ENCODE results near the gene NUMA1. TPM values are rescaled to one million over a fixed set of nuclear protein-coding genes. Genes with fewer than 3 reads are reported as not detected.

NUMA1 gene
- total and polyA plus RNA-seq, 2 of the 8 experiments (the other 6 are each of a cell fraction or from before 2014, with no cell fraction given), result 101 to 107 TPM

- Histone ChIP-seq H3K79me2 (ENCODE audit: control insufficient read depth in 1 of 2, insufficient read depth in 2 of 2, low read length in 2 of 2) (peaks cover 10 to 47% of the 10 kb centered on the region in 2 experiments; a peak in 3 of 4 replicates), H3K18ac (ENCODE audit: extremely low read depth, low read length) (no peak overlapping the region)
- CTCF ChIA-PET (ENCODE audit: partially characterized antibody), result interaction anchor here (1.0 to 25.0 kb wide), 4 partner anchors 12 to 59 kb away, joined by 3 to 423 read pairs (median 5); partner anchors contain the start of gene LAMTOR1
These were observed 43.7 kb downstream of the NUMA1 start for GRCh38 chr11:72036687-72037086.

More at GRCh38 chr11:72036687-72037086, 43.7 kb downstream of the NUMA1 start:
- Histone ChIP-seq H2BK15ac (ENCODE audit: low read length) (no peak overlapping the region), H3K56ac (replicated peaks; ENCODE audit: insufficient read length, low read depth, low read length) (no peak overlapping the region), H3K36me3 (ENCODE audit: control insufficient read depth in 2 of 4, insufficient read depth in 4 of 4, low read length in 3 of 4) (peaks cover 2 to 24% (median 7%) of the 10 kb centered on the region in 4 experiments; a peak in 5 of 8 replicates), H4K20me1 (replicated peaks in 1 of 2; ENCODE audit: control insufficient read depth in 1 of 2, insufficient read depth in 2 of 2, low read length in 2 of 2) (no peaks in the 10 kb centered on the region), H2BK120ac (replicated peaks; ENCODE audit: low read depth, low read length) (no peak overlapping the region), H3K9ac (replicated peaks in 1 of 4; ENCODE audit: extremely low read depth in 1 of 4, low read depth in 3 of 4, low read length in 3 of 4) (no peak overlapping the region), H4K8ac (ENCODE audit: extremely low read depth, insufficient read depth, low read length) (no peak overlapping the region), H3K23me2 (ENCODE audit: low read depth, low read length) (peaks cover 7% of the 10 kb centered on the region), H3K4me1 (replicated peaks in 1 of 4; ENCODE audit: control insufficient read depth in 3 of 4, insufficient read depth in 4 of 4, low read length in 3 of 4) (peaks cover 21 to 30% (median 27%) of the 10 kb centered on the region in 4 experiments), H3K4ac (replicated peaks; ENCODE audit: insufficient read length, low read depth, low read length) (no peak overlapping the region), H4K5ac (ENCODE audit: insufficient read length, low read depth, low read length) (no peak overlapping the region), H3K23ac (ENCODE audit: insufficient read length) (no peak overlapping the region), H2BK5ac (ENCODE audit: low read depth, low read length) (no peak overlapping the region), H2BK20ac (ENCODE audit: low read length) (no peak overlapping the region), H2AFZ (ENCODE audit: low read length) (no peak overlapping the region), H2AK5ac (ENCODE audit: low read depth, low read length) (no peak overlapping the region), H3K27ac (ENCODE audit: low read depth, low read length) (no peak overlapping the region), H4K91ac (replicated peaks; ENCODE audit: insufficient read length, low read length) (no peak overlapping the region), H3K9me3 (ENCODE audit: insufficient read depth in 2 of 2, low read depth in 1 of 2, low read length in 1 of 2) (no peaks in the 10 kb centered on the region), H2BK12ac (ENCODE audit: low read depth, low read length) (no peak overlapping the region), H3K14ac (ENCODE audit: insufficient read length) (no peak overlapping the region), H3K27me3 (replicated peaks in 1 of 4; ENCODE audit: control insufficient read depth in 3 of 4, extremely low read depth in 1 of 4, insufficient read depth in 3 of 4, low read length in 3 of 4) (no peaks in the 10 kb centered on the region), H3K4me3 (ENCODE audit: extremely low read depth in 1 of 4, insufficient read depth in 2 of 4, low read depth in 3 of 4, low read length in 4 of 4) (no peak overlapping the region), H3K79me1 (ENCODE audit: low read depth, low read length) (peaks cover 15% of the 10 kb centered on the region), H3K4me2 (ENCODE audit: insufficient read depth in 1 of 2, low read depth in 2 of 2, low read length in 2 of 2) (no peak overlapping the region)
- TF ChIP-seq BRCA1 (IDR thresholded peaks at IDR 0.05; ENCODE audit: low read depth, low read length), result no peak
- TF ChIP-seq CREB1 (IDR thresholded peaks at IDR 0.05), result no peak
- DNase-seq (ENCODE audit: low read depth in 1 of 2, low spot score in 2 of 2) (no peak), FAIRE-seq (no peak)
- WGBS, 2 experiments (ENCODE audit: extremely low coverage in 1 of 2, insufficient coverage in 1 of 2, insufficient read length in 1 of 2, insufficient replicate concordance in 2 of 2, low coverage in 1 of 2, low lambda C conversion rate in 2 of 2, missing lambda C conversion rate in 1 of 2), result 90% methylated on average over 3 of the region's 3 CpGs; no CpG with 5 or more reads in 1 of the 2 experiments
- POLR2A ChIA-PET (ENCODE audit: partially characterized antibody), result no interaction called here
